ENCODE results near the gene SEC14L1. TPM values are rescaled to one million over a fixed set of nuclear protein-coding genes. Genes with fewer than 3 reads are reported as not detected.

SEC14L1 gene
- total and polyA plus RNA-seq, 2 donors from 2014 or later, result 49.2 to 157 TPM

- intact Hi-C loops (cut with DNase I), result loop anchor here (10.0 kb wide), 1 partner anchor 114 kb away; no protein-coding TSS in a partner anchor
- TF ChIP-seq, protein P1, sequence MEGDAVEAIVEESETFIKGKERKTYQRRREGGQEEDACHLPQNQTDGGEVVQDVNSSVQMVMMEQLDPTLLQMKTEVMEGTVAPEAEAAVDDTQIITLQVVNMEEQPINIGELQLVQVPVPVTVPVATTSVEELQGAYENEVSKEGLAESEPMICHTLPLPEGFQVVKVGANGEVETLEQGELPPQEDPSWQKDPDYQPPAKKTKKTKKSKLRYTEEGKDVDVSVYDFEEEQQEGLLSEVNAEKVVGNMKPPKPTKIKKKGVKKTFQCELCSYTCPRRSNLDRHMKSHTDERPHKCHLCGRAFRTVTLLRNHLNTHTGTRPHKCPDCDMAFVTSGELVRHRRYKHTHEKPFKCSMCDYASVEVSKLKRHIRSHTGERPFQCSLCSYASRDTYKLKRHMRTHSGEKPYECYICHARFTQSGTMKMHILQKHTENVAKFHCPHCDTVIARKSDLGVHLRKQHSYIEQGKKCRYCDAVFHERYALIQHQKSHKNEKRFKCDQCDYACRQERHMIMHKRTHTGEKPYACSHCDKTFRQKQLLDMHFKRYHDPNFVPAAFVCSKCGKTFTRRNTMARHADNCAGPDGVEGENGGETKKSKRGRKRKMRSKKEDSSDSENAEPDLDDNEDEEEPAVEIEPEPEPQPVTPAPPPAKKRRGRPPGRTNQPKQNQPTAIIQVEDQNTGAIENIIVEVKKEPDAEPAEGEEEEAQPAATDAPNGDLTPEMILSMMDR (IDR thresholded peaks at IDR 0.05; ENCODE audit: borderline replicate concordance, extremely low read depth, insufficient read depth), result peak; percentile 44
- peak in 2 of 5 donors; percentile 64 to 78 for DNase-seq
These were observed 67.5 kb downstream of the SEC14L1 start for GRCh38 chr17:77208217-77208808.

GRCh38 chr17:77208856-77209255 is 68.1 kb downstream of the SEC14L1 start:
- TF ChIP-seq, protein P1 (IDR thresholded peaks at IDR 0.05; ENCODE audit: borderline replicate concordance, extremely low read depth, insufficient read depth), result no peak
- FAIRE-seq (no peak), DNase-seq (no peak)
- H3K4me1 ChIP-seq (ENCODE audit: control insufficient read depth in 2 of 3, insufficient read depth in 2 of 3, low read depth in 1 of 3, low read length in 3 of 3), result peaks cover 0 to 7% (median 0%) of the 10 kb centered on the region in 3 donors
- no peak overlapping the region for H3K27ac ChIP-seq (ENCODE audit: low read depth in 2 of 2, low read length in 2 of 2)
- peak overlapping the region in 1 of 3 donors; percentile 1 for H3K9ac ChIP-seq (ENCODE audit: low read length in 3 of 3)
- H3K36me3 ChIP-seq (ENCODE audit: control insufficient read depth in 2 of 3, insufficient read depth in 3 of 3, low read length in 3 of 3), result peaks cover 12 to 87% (median 58%) of the 10 kb centered on the region in 3 donors
- H3K9me3 ChIP-seq (ENCODE audit: control insufficient read depth in 2 of 3, insufficient read depth in 1 of 3, low read length in 3 of 3), result no peaks in the 10 kb centered on the region
- intact Hi-C loops (cut with DNase I), result loop anchor here (10.0 kb wide), 1 partner anchor 114 kb away; no protein-coding TSS in a partner anchor
- H3K27me3 ChIP-seq (ENCODE audit: control insufficient read depth, insufficient read depth, low read length), result no peaks in the 10 kb centered on the region
- H3K4me3 ChIP-seq (ENCODE audit: low read length in 3 of 3), result no peak overlapping the region

More at GRCh38 chr17:77208217-77208808, 67.5 kb downstream of the SEC14L1 start:
- H3K27me3 ChIP-seq (ENCODE audit: control insufficient read depth, insufficient read depth, low read length), result no peaks in the 10 kb centered on the region
- FAIRE-seq, result no peak
- H3K9me3 ChIP-seq (ENCODE audit: control insufficient read depth in 2 of 3, insufficient read depth in 1 of 3, low read length in 3 of 3), result no peaks in the 10 kb centered on the region
- H3K4me3 ChIP-seq (ENCODE audit: low read length in 3 of 3), result no peak overlapping the region
- H3K27ac ChIP-seq (ENCODE audit: low read depth in 2 of 2, low read length in 2 of 2), result peak overlapping the region in 1 of 2 donors; percentile 1
- peaks cover 12 to 87% (median 59%) of the 10 kb centered on the region in 3 donors for H3K36me3 ChIP-seq (ENCODE audit: control insufficient read depth in 2 of 3, insufficient read depth in 3 of 3, low read length in 3 of 3)
- no peak overlapping the region for H3K9ac ChIP-seq (ENCODE audit: low read length in 3 of 3)
- peaks cover 0 to 7% (median 0%) of the 10 kb centered on the region in 3 donors for H3K4me1 ChIP-seq (ENCODE audit: control insufficient read depth in 2 of 3, insufficient read depth in 2 of 3, low read depth in 1 of 3, low read length in 3 of 3)

GRCh38 chr17:77209330-77209748 is 68.6 kb downstream of the SEC14L1 start:
- Histone ChIP-seq H3K27ac (ENCODE audit: low read depth in 2 of 2, low read length in 2 of 2) (no peak overlapping the region), H3K9ac (ENCODE audit: low read length in 3 of 3) (peak overlapping the region in 1 of 3 donors; percentile 1), H3K4me3 (ENCODE audit: low read length in 3 of 3) (no peak overlapping the region), H3K9me3 (ENCODE audit: control insufficient read depth in 2 of 3, insufficient read depth in 1 of 3, low read length in 3 of 3) (no peaks in the 10 kb centered on the region), H3K4me1 (ENCODE audit: control insufficient read depth in 2 of 3, insufficient read depth in 2 of 3, low read depth in 1 of 3, low read length in 3 of 3) (peaks cover 0 to 7% (median 0%) of the 10 kb centered on the region in 3 donors), H3K36me3 (ENCODE audit: control insufficient read depth in 2 of 3, insufficient read depth in 3 of 3, low read length in 3 of 3) (peaks cover 12 to 90% (median 57%) of the 10 kb centered on the region in 3 donors), H3K27me3 (ENCODE audit: control insufficient read depth, insufficient read depth, low read length) (no peaks in the 10 kb centered on the region)
- TF ChIP-seq, protein P1 (IDR thresholded peaks at IDR 0.05; ENCODE audit: borderline replicate concordance, extremely low read depth, insufficient read depth), result no peak
- intact Hi-C loops (cut with DNase I), result loop anchor here (10.0 kb wide), 1 partner anchor 115 kb away; no protein-coding TSS in a partner anchor
- DNase-seq (peak in 2 of 5 donors; percentile 40 to 55), FAIRE-seq (no peak)

Data from kidney (tissue), 14 donors.